ENCODE results near the gene JPT1. TPM values are rescaled to one million over a fixed set of nuclear protein-coding genes. Genes with fewer than 3 reads are reported as not detected.
A peak's percentile ranks its signal among the peaks of the same experiment; 100 is the strongest.

JPT1 gene
- total RNA-seq, 1 donor from 2014 or later = 236 TPM

DNA sequence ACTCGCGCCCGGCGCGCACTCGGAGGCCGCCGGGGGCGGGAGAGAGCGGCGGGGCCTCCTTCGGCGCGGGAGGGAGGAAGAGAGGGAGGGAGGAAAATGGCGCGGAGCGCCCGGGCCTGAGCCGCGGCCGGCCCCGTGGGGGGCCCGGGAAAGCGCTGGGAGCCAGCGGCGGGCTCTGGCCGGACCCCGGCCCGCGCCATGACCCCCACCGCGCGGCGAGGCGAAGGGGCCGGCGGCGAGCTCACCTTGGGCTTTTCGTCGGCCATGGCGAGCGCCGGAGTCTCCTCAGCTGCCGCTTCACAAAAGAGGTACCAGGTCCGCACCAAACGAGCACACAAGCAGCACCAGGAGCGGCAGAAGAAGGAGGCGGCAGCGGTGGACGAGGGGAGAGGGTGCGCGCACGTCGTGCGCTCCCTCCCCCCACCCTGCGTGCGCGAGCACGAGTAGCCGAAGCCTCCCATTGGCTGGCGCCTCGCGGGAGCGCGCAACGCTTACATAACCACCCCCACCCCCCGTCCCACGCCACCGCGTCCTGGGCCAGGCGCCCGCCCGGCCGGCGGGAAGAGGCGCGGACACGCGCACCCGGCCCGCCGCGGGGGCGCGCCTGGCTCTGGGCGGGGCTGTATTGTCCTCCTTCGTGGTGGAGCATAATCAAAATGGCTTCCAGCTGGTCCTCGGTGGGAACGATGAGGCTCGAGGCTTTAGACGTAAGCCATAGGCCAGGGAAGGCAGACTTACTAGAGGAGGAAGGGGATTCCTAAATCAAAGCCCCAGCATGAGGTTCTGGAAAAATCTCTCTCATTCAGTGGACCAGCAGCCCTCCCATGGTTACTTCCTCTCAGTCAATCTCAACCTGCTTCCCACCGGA lies 28.5 kb upstream of the JPT1 start, which contains the start of gene SUMO2:
TSS of gene SUMO2 (minus strand) at position 391 of the 868 bp plus-strand sequence. CDS start at position 266, 125 bp downstream.
- H3K27ac ChIP-seq = peak within 1 kb of the TSS; percentile 100
- H3K4me3 ChIP-seq = peak within 1 kb of the TSS; percentile 85
- peak within 1 kb of the TSS; percentile 97 for H3K9ac ChIP-seq
- H3K27me3 Mint-ChIP-seq (ENCODE audit: insufficient read depth, low read depth) = no peaks in the 10 kb centered on the region
- H3F3A ChIP-seq (ENCODE audit: low read depth) = peaks cover 33% of the 10 kb centered on the region
- H3K27ac Mint-ChIP-seq = peak within 1 kb of the TSS; percentile 98
- TF ChIP-seq, protein P1, sequence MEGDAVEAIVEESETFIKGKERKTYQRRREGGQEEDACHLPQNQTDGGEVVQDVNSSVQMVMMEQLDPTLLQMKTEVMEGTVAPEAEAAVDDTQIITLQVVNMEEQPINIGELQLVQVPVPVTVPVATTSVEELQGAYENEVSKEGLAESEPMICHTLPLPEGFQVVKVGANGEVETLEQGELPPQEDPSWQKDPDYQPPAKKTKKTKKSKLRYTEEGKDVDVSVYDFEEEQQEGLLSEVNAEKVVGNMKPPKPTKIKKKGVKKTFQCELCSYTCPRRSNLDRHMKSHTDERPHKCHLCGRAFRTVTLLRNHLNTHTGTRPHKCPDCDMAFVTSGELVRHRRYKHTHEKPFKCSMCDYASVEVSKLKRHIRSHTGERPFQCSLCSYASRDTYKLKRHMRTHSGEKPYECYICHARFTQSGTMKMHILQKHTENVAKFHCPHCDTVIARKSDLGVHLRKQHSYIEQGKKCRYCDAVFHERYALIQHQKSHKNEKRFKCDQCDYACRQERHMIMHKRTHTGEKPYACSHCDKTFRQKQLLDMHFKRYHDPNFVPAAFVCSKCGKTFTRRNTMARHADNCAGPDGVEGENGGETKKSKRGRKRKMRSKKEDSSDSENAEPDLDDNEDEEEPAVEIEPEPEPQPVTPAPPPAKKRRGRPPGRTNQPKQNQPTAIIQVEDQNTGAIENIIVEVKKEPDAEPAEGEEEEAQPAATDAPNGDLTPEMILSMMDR (IDR thresholded peaks at IDR 0.05) = no peak
- no peak for TF ChIP-seq EZH2 (IDR thresholded peaks at IDR 0.05)
- peaks cover 11% of the 10 kb centered on the region for H3K36me3 ChIP-seq
- peak; percentile 99 for DNase-seq (ENCODE audit: low spot score)
- peaks cover 55% of the 10 kb centered on the region for H3K79me2 ChIP-seq (ENCODE audit: low read depth)
- no peaks in the 10 kb centered on the region for H3K27me3 ChIP-seq
- H4K20me1 ChIP-seq (ENCODE audit: low read depth) = peaks cover 44% of the 10 kb centered on the region
- no peaks in the 10 kb centered on the region for H3K9me3 ChIP-seq (ENCODE audit: low read depth)
- peak within 1 kb of the TSS; percentile 99 for H3K4me2 ChIP-seq
- H2AFZ ChIP-seq (replicated peaks) = peak within 1 kb of the TSS; percentile 77
- peaks cover 10% of the 10 kb centered on the region for H3K4me1 ChIP-seq
- peak within 1 kb of the TSS; percentile 91 for H3K4me3 Mint-ChIP-seq
- no peaks in the 10 kb centered on the region for H3K9me3 Mint-ChIP-seq
- peaks cover 20% of the 10 kb centered on the region for H3K4me1 Mint-ChIP-seq
- peaks cover 9% of the 10 kb centered on the region for H3K36me3 Mint-ChIP-seq

DNA sequence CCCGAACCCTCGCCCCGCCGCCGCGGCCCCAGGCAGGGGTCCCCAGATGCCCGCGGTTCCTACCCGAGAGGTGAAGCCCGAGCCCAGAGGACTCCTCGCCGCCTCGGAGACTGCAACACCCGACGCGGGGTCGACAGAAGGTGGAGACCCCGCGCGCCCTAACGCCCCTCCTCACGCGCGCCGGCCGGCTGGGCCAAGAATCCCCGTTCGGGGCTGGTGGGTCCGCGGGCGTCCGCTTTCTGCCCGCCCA lies 27.9 kb upstream of the JPT1 start:
- Histone ChIP-seq H3K4me1 (peaks cover 10% of the 10 kb centered on the region), H3K27ac (peak overlapping the region; percentile 100), H3K4me2 (peak overlapping the region; percentile 99), H3K27me3 (no peaks in the 10 kb centered on the region), H3K36me3 (peaks cover 11% of the 10 kb centered on the region), H3K9ac (peak overlapping the region; percentile 97), H3K4me3 (peak overlapping the region; percentile 85), H3K79me2 (ENCODE audit: low read depth) (peaks cover 61% of the 10 kb centered on the region), H2AFZ (replicated peaks) (peak overlapping the region; percentile 77), H3F3A (ENCODE audit: low read depth) (peaks cover 36% of the 10 kb centered on the region), H3K9me3 (ENCODE audit: low read depth) (no peaks in the 10 kb centered on the region), H4K20me1 (ENCODE audit: low read depth) (peaks cover 50% of the 10 kb centered on the region)
- peaks cover 9% of the 10 kb centered on the region for H3K36me3 Mint-ChIP-seq
- peak overlapping the region; percentile 91 for H3K4me3 Mint-ChIP-seq
- TF ChIP-seq, protein P1 (IDR thresholded peaks at IDR 0.05) = peak; percentile 40
- TF ChIP-seq EZH2 (IDR thresholded peaks at IDR 0.05) = no peak
- TF ChIP-seq EZH2phosphoT487 (IDR thresholded peaks at IDR 0.05) = no peak
- H3K27me3 Mint-ChIP-seq (ENCODE audit: insufficient read depth, low read depth) = no peaks in the 10 kb centered on the region
- peaks cover 20% of the 10 kb centered on the region for H3K4me1 Mint-ChIP-seq
- DNase-seq (ENCODE audit: low spot score) = no peak
- H3K27ac Mint-ChIP-seq = no peak overlapping the region
- no peaks in the 10 kb centered on the region for H3K9me3 Mint-ChIP-seq

DNA sequence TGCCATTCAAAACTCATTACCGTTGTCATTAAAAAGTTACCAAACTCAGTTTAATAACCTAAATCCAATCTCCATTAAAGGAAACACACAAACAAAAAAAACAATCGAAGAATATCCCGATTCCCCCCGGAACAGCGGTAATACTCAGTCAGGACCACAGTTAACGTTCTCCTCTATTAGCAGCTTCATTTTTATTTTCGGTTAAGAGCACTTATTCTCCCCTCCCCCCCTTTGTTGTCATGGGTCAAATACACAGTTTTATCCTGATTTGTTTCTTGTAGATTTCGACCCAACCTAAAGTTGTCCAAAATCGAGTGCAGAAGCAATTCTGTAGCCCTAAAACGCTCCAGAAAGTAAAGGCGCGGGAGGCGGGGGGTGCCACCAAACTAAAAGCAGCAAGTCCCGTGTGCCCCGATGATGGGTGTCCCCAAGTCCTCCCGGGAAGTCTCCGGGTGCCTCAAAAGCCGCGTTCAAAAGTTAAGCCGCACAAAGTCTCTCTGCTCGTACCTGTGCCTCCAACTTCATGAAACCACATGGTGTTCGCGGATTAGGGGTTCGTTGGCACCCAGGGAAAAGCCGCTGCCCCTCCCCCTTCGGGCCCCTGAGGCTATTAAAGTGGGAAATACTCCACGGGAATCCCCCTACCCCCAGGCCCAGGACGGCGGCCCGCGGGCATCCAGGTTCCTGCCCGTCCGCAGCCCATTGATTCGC lies 27.5 kb upstream of the JPT1 start:
- Mint-ChIP-seq H3K36me3 (peaks cover 9% of the 10 kb centered on the region), H3K27ac (peak overlapping the region; percentile 19), H3K4me1 (peaks cover 20% of the 10 kb centered on the region), H3K9me3 (no peaks in the 10 kb centered on the region), H3K27me3 (ENCODE audit: insufficient read depth, low read depth) (no peaks in the 10 kb centered on the region), H3K4me3 (peak overlapping the region; percentile 91)
- H3K27ac ChIP-seq = peak overlapping the region; percentile 100
- H3K4me1 ChIP-seq = peaks cover 10% of the 10 kb centered on the region
- peak overlapping the region; percentile 85 for H3K4me3 ChIP-seq
- peaks cover 41% of the 10 kb centered on the region for H3F3A ChIP-seq (ENCODE audit: low read depth)
- peak; percentile 50 for DNase-seq (ENCODE audit: low spot score)
- H3K9me3 ChIP-seq (ENCODE audit: low read depth) = no peaks in the 10 kb centered on the region
- no peak overlapping the region for H2AFZ ChIP-seq (replicated peaks)
- peaks cover 11% of the 10 kb centered on the region for H3K36me3 ChIP-seq
- peaks cover 54% of the 10 kb centered on the region for H4K20me1 ChIP-seq (ENCODE audit: low read depth)
- H3K9ac ChIP-seq = peak overlapping the region; percentile 97
- peaks cover 66% of the 10 kb centered on the region for H3K79me2 ChIP-seq (ENCODE audit: low read depth)
- peak overlapping the region; percentile 99 for H3K4me2 ChIP-seq
- TF ChIP-seq, protein P1 (IDR thresholded peaks at IDR 0.05) = no peak
- TF ChIP-seq EZH2 (IDR thresholded peaks at IDR 0.05) (no peak), EZH2phosphoT487 (IDR thresholded peaks at IDR 0.05) (no peak)
- no peaks in the 10 kb centered on the region for H3K27me3 ChIP-seq
